Mesothelial cell of epicardium (in vitro differentiated cells): Measurements from ENCODE around the gene SLC16A8. TPM values are rescaled to one million over a fixed set of nuclear protein-coding genes. Genes with fewer than 3 reads are reported as not detected.

ENCODE experiments used
- DNase-seq, 2 experiments: peaks; one replicate each; pipeline ENCODE4 v3.0.0; 2021; ENCODE audit warnings: low spot score in 2 of 2; ENCODE audit not compliant: unreplicated experiment in 2 of 2
- H3K27ac Mint-ChIP-seq: 2 replicates; pipeline ENCODE4 v1.8.0; 2021; ENCODE audit warnings: mixed read lengths
- H3K27me3 Mint-ChIP-seq: 2 replicates; pipeline ENCODE4 v1.8.0; 2021; ENCODE audit warnings: low read depth, mixed read lengths
- H3K36me3 Mint-ChIP-seq: 2 replicates; pipeline ENCODE4 v1.8.0; 2021; ENCODE audit warnings: mixed read lengths
- H3K4me1 Mint-ChIP-seq: 2 replicates; pipeline ENCODE4 v1.8.0; 2021; ENCODE audit warnings: mixed read lengths
- H3K4me3 Mint-ChIP-seq: 2 replicates; pipeline ENCODE4 v1.8.0; 2021; ENCODE audit warnings: mild to moderate bottlenecking, moderate library complexity, mixed read lengths
- H3K9me3 Mint-ChIP-seq: 2 replicates; pipeline ENCODE4 v1.8.0; 2021; ENCODE audit warnings: mixed read lengths
- CTCF ChIP-seq: fragments of 200-600 bp; sonication (generic); IDR thresholded peaks from one replicate; pipeline ENCODE4 v1.5.0; 2021; ENCODE audit warnings: antibody characterized with exemption; ENCODE audit not compliant: unreplicated experiment
- total RNA-seq: library from RNA; stranded (reverse); gene quantifications from 3 replicates; pipeline ENCODE4 v1.2.1, GENCODE V29; 2021

The SLC16A8 gene
- total RNA-seq, 1 donor from 2014 or later = 0.60 TPM

DNA sequence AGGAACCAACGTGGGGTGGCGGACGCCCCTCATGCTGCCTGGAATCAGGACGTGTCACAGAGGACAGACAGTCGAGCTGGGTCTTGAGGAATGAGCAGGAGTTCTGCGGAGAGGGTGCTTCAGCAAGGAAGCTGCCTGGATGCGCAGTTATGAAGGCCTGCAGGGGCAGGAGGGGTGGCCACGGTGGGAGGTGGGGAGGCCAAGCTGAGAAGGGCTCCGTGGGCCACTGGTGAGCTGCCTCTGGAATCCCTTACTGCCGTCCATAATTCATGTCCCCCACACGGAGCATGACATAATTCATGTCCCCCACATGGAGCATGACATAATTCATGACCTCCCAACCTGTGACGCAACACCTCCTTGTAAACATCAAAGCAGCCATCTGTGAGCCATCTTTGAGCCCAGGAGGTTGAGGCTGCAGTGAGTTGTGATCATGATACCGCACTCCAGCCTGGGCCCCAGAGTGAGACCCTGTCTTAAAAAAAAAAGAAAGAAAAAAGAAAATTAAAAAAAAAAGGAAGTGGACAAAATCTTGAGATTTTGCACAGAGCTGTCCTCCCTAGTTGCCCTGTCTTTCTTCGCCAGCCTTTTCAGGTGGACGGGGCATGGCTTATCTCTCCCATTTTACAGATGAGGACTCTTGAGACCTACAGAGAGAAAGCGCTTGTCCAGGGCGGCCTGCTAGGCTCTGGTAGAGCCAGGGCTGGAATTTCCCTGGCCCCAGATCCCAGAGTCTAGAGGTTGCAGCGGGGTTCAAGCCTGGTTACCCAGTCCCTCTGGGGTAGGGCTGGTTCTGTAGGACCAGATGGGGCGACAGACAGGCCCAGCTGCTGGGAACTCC is 51.1 kb downstream of the SLC16A8 start:
- H3K4me1 Mint-ChIP-seq = peaks cover 17% of the 10 kb centered on the region
- DNase-seq = no peak
- no peaks in the 10 kb centered on the region for H3K27me3 Mint-ChIP-seq
- no peak overlapping the region for H3K4me3 Mint-ChIP-seq
- no peak for TF ChIP-seq CTCF
- H3K9me3 Mint-ChIP-seq = no peaks in the 10 kb centered on the region
- H3K36me3 Mint-ChIP-seq = no peaks in the 10 kb centered on the region
- H3K27ac Mint-ChIP-seq = no peak overlapping the region

GRCh38 chr22:38031491-38031890 is 52.5 kb downstream of the SLC16A8 start:
- H3K27me3 Mint-ChIP-seq = no peaks in the 10 kb centered on the region
- H3K27ac Mint-ChIP-seq = no peak overlapping the region
- DNase-seq = no peak
- TF ChIP-seq CTCF = no peak
- H3K9me3 Mint-ChIP-seq = no peaks in the 10 kb centered on the region
- no peak overlapping the region for H3K4me3 Mint-ChIP-seq
- H3K36me3 Mint-ChIP-seq = no peaks in the 10 kb centered on the region
- H3K4me1 Mint-ChIP-seq = peaks cover 25% of the 10 kb centered on the region

DNA sequence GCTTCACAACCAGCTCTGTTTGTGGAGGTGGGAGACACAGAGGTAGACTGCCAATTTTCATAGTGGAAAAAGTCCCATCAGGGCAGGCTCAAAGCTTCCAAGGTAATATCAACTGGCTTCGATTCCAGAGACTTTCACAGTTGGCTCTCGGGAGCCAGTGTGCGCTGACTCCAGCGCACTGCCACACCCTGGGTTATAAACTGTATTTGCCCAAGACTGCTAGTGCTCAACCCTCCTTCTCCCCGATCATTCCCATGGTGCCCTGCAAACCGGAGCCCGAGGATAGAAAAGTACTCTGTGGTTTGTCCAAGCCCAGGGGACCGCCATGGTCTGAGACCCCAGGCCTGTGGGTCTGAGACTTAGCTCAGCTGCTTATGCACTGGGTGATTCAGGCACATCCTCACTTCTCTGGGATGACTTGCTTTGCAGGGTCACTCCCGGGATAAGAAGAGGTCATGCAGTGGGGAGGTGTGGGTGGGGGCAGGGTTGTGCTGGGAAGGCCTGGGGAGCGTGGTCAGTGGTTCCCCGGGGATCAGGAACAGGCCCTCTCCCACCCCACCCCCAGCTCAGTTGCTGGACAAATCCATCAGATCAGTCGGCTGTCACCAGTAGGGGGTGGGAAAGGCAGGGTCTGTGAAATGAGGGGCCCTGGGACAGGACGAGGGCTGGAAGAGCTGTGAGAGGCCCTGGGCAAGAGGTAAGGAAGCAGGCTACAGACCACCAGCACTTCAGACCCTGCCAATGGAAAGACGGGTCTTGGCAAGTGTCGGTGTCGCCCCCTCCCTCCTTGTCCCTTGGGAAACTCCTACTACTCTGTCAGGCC is 53.5 kb downstream of the SLC16A8 start:
- no peak for TF ChIP-seq CTCF
- H3K9me3 Mint-ChIP-seq = no peaks in the 10 kb centered on the region
- H3K4me1 Mint-ChIP-seq = peaks cover 25% of the 10 kb centered on the region
- H3K4me3 Mint-ChIP-seq = no peak overlapping the region
- DNase-seq = no peak
- no peaks in the 10 kb centered on the region for H3K27me3 Mint-ChIP-seq
- no peaks in the 10 kb centered on the region for H3K36me3 Mint-ChIP-seq
- H3K27ac Mint-ChIP-seq = no peak overlapping the region

- H3K4me1 Mint-ChIP-seq = peaks cover 21% of the 10 kb centered on the region
- no peak for TF ChIP-seq CTCF
- H3K27me3 Mint-ChIP-seq = no peaks in the 10 kb centered on the region
- no peak for DNase-seq
- H3K36me3 Mint-ChIP-seq = no peaks in the 10 kb centered on the region
- H3K4me3 Mint-ChIP-seq = no peak overlapping the region
- no peaks in the 10 kb centered on the region for H3K9me3 Mint-ChIP-seq
- H3K27ac Mint-ChIP-seq = no peak overlapping the region
Observed at GRCh38 chr22:38029901-38030300, 54.1 kb downstream of the SLC16A8 start.

GRCh38 chr22:38029370-38029769 is 54.6 kb downstream of the SLC16A8 start:
- no peak for TF ChIP-seq CTCF
- Mint-ChIP-seq H3K4me3 (no peak overlapping the region), H3K9me3 (no peaks in the 10 kb centered on the region), H3K27ac (no peak overlapping the region), H3K27me3 (peaks cover 1% of the 10 kb centered on the region), H3K36me3 (no peaks in the 10 kb centered on the region), H3K4me1 (peaks cover 20% of the 10 kb centered on the region)
- DNase-seq = no peak
